ENCODE data around the gene LARP1.

LARP1 gene

DNA sequence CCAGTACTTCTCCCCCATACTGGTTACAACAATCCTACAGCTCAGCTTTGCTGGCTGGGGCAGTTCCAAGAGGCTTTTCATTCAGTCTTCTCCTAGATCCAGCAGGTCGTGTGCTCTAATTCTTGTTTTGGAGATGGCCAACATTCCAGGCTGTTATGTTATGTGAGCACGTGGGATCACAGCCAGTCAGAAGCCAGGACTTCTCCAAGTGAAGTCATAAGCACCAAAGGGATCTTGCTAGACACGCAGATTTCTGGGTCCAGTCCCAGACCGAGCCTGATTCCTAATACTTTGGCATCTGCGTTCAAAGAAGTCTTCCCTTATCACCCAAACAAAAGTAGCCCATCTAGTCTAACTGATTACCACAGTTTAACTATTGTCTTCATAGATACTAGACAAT is 1.4 kb upstream of the LARP1 start:
- no peak for ATAC-seq
- no peak for TF ChIP-seq CREB5 (CRISPR knock-in tag; IDR thresholded peaks at IDR 0.05; ENCODE audit: low read depth)
- TF ChIP-seq ZNF70 (CRISPR knock-in tag; IDR thresholded peaks at IDR 0.05), result no peak
- no peak for TF ChIP-seq BACH2 (CRISPR knock-in tag; IDR thresholded peaks at IDR 0.05; ENCODE audit: borderline replicate concordance)
- TF ChIP-seq TCF4 (CRISPR knock-in tag; IDR thresholded peaks at IDR 0.05; ENCODE audit: borderline replicate concordance), result no peak
- no peak for TF ChIP-seq ZC3H10 (CRISPR knock-in tag; IDR thresholded peaks at IDR 0.05)
- TF ChIP-seq ZFP30 (CRISPR knock-in tag; IDR thresholded peaks at IDR 0.05), result no peak
- TF ChIP-seq, protein P1, sequence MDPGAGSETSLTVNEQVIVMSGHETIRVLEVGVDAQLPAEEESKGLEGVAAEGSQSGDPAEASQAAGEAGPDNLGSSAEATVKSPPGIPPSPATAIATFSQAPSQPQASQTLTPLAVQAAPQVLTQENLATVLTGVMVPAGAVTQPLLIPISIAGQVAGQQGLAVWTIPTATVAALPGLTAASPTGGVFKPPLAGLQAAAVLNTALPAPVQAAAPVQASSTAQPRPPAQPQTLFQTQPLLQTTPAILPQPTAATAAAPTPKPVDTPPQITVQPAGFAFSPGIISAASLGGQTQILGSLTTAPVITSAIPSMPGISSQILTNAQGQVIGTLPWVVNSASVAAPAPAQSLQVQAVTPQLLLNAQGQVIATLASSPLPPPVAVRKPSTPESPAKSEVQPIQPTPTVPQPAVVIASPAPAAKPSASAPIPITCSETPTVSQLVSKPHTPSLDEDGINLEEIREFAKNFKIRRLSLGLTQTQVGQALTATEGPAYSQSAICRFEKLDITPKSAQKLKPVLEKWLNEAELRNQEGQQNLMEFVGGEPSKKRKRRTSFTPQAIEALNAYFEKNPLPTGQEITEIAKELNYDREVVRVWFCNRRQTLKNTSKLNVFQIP (CRISPR knock-in tag; IDR thresholded peaks at IDR 0.05; ENCODE audit: borderline replicate concordance, low read depth), result no peak
- no peak for TF ChIP-seq OSR1 (CRISPR knock-in tag; IDR thresholded peaks at IDR 0.05)
- TF ChIP-seq RARB (CRISPR knock-in tag; IDR thresholded peaks at IDR 0.05), result no peak
- TF ChIP-seq ESRRG (CRISPR knock-in tag; IDR thresholded peaks at IDR 0.05), result no peak
- TF ChIP-seq ISL1 (CRISPR knock-in tag; IDR thresholded peaks at IDR 0.05), result no peak

- TF ChIP-seq SNAI2 (CRISPR knock-in tag; IDR thresholded peaks at IDR 0.05) (no peak), ZNF8 (CRISPR knock-in tag; IDR thresholded peaks at IDR 0.05) (no peak), ZNF70 (CRISPR knock-in tag; IDR thresholded peaks at IDR 0.05) (no peak), CSRNP3 (CRISPR knock-in tag; IDR thresholded peaks at IDR 0.05) (no peak), ZC3H10 (CRISPR knock-in tag; IDR thresholded peaks at IDR 0.05) (no peak), BACH2 (CRISPR knock-in tag; IDR thresholded peaks at IDR 0.05; ENCODE audit: borderline replicate concordance) (no peak), GLIS3 (CRISPR knock-in tag; IDR thresholded peaks at IDR 0.05) (no peak), ZFP3 (CRISPR knock-in tag; IDR thresholded peaks at IDR 0.05) (no peak), CSDC2 (CRISPR knock-in tag; IDR thresholded peaks at IDR 0.05) (0 out of 2 replicates have a peak, but pooled peaks have one; percentile 20), ZNF565 (CRISPR knock-in tag; conservative IDR thresholded peaks at IDR 0.05; ENCODE audit: low read depth) (no peak), ARNTL (CRISPR knock-in tag; IDR thresholded peaks at IDR 0.05; ENCODE audit: borderline replicate concordance, low read depth) (no peak), RARB (CRISPR knock-in tag; IDR thresholded peaks at IDR 0.05) (no peak), OSR1 (CRISPR knock-in tag; IDR thresholded peaks at IDR 0.05) (no peak), CREB5 (CRISPR knock-in tag; IDR thresholded peaks at IDR 0.05; ENCODE audit: low read depth) (no peak), ZFP30 (CRISPR knock-in tag; IDR thresholded peaks at IDR 0.05) (0 out of 2 replicates have a peak, but pooled peaks have one; percentile 4), ISL1 (CRISPR knock-in tag; IDR thresholded peaks at IDR 0.05) (no peak), TCF4 (CRISPR knock-in tag; IDR thresholded peaks at IDR 0.05; ENCODE audit: borderline replicate concordance) (no peak), ESRRG (CRISPR knock-in tag; IDR thresholded peaks at IDR 0.05) (0 out of 2 replicates have a peak, but pooled peaks have one; percentile 37), TOX (CRISPR knock-in tag; IDR thresholded peaks at IDR 0.05; ENCODE audit: borderline replicate concordance) (no peak), PPARA (CRISPR knock-in tag; IDR thresholded peaks at IDR 0.05; ENCODE audit: borderline replicate concordance) (no peak)
- TF ChIP-seq, protein P2, sequence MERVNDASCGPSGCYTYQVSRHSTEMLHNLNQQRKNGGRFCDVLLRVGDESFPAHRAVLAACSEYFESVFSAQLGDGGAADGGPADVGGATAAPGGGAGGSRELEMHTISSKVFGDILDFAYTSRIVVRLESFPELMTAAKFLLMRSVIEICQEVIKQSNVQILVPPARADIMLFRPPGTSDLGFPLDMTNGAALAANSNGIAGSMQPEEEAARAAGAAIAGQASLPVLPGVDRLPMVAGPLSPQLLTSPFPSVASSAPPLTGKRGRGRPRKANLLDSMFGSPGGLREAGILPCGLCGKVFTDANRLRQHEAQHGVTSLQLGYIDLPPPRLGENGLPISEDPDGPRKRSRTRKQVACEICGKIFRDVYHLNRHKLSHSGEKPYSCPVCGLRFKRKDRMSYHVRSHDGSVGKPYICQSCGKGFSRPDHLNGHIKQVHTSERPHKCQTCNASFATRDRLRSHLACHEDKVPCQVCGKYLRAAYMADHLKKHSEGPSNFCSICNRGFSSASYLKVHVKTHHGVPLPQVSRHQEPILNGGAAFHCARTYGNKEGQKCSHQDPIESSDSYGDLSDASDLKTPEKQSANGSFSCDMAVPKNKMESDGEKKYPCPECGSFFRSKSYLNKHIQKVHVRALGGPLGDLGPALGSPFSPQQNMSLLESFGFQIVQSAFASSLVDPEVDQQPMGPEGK (CRISPR knock-in tag; IDR thresholded peaks at IDR 0.05; ENCODE audit: borderline replicate concordance), result peak; percentile 90
- TF ChIP-seq, protein P1 (CRISPR knock-in tag; IDR thresholded peaks at IDR 0.05; ENCODE audit: borderline replicate concordance, low read depth), result no peak
- TF ChIP-seq, protein P3, sequence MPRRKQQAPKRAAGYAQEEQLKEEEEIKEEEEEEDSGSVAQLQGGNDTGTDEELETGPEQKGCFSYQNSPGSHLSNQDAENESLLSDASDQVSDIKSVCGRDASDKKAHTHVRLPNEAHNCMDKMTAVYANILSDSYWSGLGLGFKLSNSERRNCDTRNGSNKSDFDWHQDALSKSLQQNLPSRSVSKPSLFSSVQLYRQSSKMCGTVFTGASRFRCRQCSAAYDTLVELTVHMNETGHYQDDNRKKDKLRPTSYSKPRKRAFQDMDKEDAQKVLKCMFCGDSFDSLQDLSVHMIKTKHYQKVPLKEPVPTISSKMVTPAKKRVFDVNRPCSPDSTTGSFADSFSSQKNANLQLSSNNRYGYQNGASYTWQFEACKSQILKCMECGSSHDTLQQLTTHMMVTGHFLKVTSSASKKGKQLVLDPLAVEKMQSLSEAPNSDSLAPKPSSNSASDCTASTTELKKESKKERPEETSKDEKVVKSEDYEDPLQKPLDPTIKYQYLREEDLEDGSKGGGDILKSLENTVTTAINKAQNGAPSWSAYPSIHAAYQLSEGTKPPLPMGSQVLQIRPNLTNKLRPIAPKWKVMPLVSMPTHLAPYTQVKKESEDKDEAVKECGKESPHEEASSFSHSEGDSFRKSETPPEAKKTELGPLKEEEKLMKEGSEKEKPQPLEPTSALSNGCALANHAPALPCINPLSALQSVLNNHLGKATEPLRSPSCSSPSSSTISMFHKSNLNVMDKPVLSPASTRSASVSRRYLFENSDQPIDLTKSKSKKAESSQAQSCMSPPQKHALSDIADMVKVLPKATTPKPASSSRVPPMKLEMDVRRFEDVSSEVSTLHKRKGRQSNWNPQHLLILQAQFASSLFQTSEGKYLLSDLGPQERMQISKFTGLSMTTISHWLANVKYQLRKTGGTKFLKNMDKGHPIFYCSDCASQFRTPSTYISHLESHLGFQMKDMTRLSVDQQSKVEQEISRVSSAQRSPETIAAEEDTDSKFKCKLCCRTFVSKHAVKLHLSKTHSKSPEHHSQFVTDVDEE (CRISPR knock-in tag; IDR thresholded peaks at IDR 0.05), result peak; percentile 67; the same call in 1 of the 2 replicates
- peak; percentile 92 for ATAC-seq
These were observed 467 bp upstream of the LARP1 start for GRCh38 chr5:154754460-154755360.
